ENCODE measurements around the gene CPSF4L. TPM values are rescaled to one million over a fixed set of nuclear protein-coding genes. Genes with fewer than 3 reads are reported as not detected.
A peak's percentile ranks its signal among the peaks of the same experiment; 100 is the strongest.

CPSF4L gene
- total and polyA plus RNA-seq, 2 of the 13 experiments (the other 11 are each of a cell fraction or from before 2014, with no cell fraction given), result 0.73 to 1.6 TPM

GRCh38 chr17:73201215-73202069 lies 60.2 kb downstream of the CPSF4L start (continued):
- TF ChIP-seq ZNF609 (CRISPR knock-in tag; IDR thresholded peaks at IDR 0.05; ENCODE audit: borderline replicate concordance) (peak; percentile 96), KLF16 (CRISPR knock-in tag; IDR thresholded peaks at IDR 0.05) (peak; percentile 22 to 86; a peak in 3 of 4 replicates), LRRFIP1 (CRISPR knock-in tag; conservative IDR thresholded peaks at IDR 0.05) (no peak), ZNF772 (CRISPR knock-in tag; IDR thresholded peaks at IDR 0.05) (peak; percentile 92; the same call in 1 of the 2 replicates), SRSF4 (IDR thresholded peaks at IDR 0.05; ENCODE audit: low read depth, low read length, poor library complexity, severe bottlenecking) (no peak), SNAPC2 (CRISPR knock-in tag; IDR thresholded peaks at IDR 0.05) (peak; percentile 92; the same call in 1 of the 2 replicates), ZNF788 (CRISPR knock-in tag; IDR thresholded peaks at IDR 0.05; ENCODE audit: borderline replicate concordance) (peak; percentile 95; the same call in 1 of the 2 replicates), FOXO1 (CRISPR knock-in tag; IDR thresholded peaks at IDR 0.05) (peak; percentile 93), ZNF546 (CRISPR knock-in tag; conservative IDR thresholded peaks at IDR 0.05) (no peak), RFXANK (CRISPR knock-in tag; IDR thresholded peaks at IDR 0.05) (no peak), SOX5 (CRISPR knock-in tag; IDR thresholded peaks at IDR 0.05; ENCODE audit: borderline replicate concordance) (peak; percentile 94), ZNF674 (CRISPR knock-in tag; IDR thresholded peaks at IDR 0.05; ENCODE audit: low read depth) (no peak), ZMYM3 (CRISPR knock-in tag; IDR thresholded peaks at IDR 0.05) (peak; percentile 88), ZNF549 (CRISPR knock-in tag; IDR thresholded peaks at IDR 0.05) (no peak), ZNF800 (CRISPR knock-in tag; IDR thresholded peaks at IDR 0.05) (peak; percentile 91), ZNF317 (CRISPR knock-in tag; IDR thresholded peaks at IDR 0.05) (peak; percentile 77), REXO4 (CRISPR knock-in tag; IDR thresholded peaks at IDR 0.05; ENCODE audit: borderline replicate concordance) (no peak), SATB2 (CRISPR knock-in tag; IDR thresholded peaks at IDR 0.05) (no peak), ZNF468 (CRISPR knock-in tag; IDR thresholded peaks at IDR 0.05) (no peak), ZNF652 (CRISPR knock-in tag; IDR thresholded peaks at IDR 0.05; ENCODE audit: borderline replicate concordance, low read depth) (peak; percentile 61; the same call in 1 of the 2 replicates)

All from HepG2 (cell line).